ENCODE results near the gene MYLK.

Gene MYLK

DNA sequence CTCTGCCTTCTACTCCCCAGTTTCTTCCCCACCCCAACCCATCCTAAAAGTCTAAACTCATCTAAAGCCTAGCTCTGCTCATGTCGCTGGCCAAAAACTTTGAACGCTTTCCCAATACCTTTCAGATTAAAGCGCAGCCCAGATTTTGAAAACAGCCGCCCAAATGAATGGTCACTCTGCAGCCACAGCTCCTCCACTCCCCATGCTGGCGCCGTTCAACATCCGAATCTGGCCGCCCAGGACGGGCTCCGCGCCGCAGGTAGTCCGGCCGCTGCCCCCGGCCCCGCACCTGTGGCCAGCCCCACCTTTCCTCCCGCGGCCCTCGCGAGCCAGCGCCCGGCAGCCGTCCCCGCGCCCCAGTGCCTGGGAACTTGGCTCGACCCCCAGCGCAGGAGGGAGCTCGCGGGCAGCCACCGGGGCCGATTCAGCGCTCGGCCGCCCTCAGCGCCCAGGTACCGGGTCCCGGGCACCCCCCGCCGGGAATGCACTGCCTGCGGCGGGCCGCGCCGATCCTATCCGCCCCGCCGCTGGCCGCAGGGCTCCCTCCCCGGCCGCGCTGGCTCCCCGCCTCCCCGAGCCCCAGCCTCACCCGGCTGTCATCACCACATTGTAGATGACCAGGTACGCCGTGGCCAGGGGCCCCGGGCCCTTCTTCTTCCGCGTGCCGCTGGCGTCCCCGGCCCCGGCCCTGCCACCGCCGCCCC, 299.7 kb downstream of the MYLK start:
- Mint-ChIP-seq H3K27ac (no peak overlapping the region), H3K9me3 (no peaks in the 10 kb centered on the region), H3K4me1 (peaks cover 20% of the 10 kb centered on the region), H3K4me3 (no peak overlapping the region), H3K36me3 (peaks cover 34% of the 10 kb centered on the region), H3K27me3 (no peaks in the 10 kb centered on the region)
- peak; percentile 68 for ATAC-seq

DNA sequence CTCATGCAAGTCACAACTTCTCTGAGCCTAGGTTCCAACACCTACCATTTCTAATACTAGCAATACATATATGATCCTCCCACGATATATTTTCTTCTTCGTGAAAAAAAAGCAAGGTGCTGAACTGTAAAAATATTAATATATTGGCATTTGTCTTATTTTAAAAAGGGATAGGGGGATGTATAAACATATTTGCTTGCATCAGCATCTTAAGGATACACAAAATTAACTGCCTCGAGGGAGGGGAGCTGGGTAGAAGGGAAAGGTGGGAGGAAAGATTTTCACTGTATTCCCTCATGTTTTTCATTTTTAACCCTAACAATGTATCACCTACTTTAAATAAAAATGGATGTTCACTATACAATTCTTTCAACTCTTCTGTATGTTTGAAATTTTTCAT, 300.6 kb downstream of the MYLK start:
- Mint-ChIP-seq H3K9me3 (no peaks in the 10 kb centered on the region), H3K4me3 (no peak overlapping the region), H3K36me3 (peaks cover 26% of the 10 kb centered on the region), H3K4me1 (peaks cover 20% of the 10 kb centered on the region), H3K27me3 (no peaks in the 10 kb centered on the region), H3K27ac (no peak overlapping the region)
- ATAC-seq = no peak

GRCh38 chr3:123582315-123582714, 301.8 kb downstream of the MYLK start:
- peaks cover 25% of the 10 kb centered on the region for H3K4me1 Mint-ChIP-seq
- ATAC-seq = no peak
- H3K27me3 Mint-ChIP-seq = no peaks in the 10 kb centered on the region
- H3K27ac Mint-ChIP-seq = no peak overlapping the region
- no peak overlapping the region for H3K4me3 Mint-ChIP-seq
- peaks cover 25% of the 10 kb centered on the region for H3K36me3 Mint-ChIP-seq
- H3K9me3 Mint-ChIP-seq = no peaks in the 10 kb centered on the region

DNA sequence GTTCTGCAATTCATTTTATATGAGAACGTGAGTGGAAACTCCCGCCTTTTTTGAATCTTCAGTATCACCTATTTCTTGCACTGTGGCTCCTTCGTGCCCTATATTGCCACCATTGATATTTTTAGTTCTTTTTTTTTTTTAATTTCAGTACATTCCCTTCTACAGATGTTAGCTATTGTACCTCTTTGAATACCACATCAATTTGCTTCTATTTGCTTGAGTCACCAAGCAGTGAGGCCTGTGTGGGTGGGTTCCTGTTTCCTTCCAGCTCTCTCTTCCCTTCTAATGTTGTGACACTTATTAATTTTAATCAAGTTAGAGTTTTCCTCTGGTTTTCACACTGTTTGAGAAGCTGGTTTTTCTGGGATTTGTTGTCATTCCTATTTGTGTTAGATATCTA, 308.0 kb downstream of the MYLK start:
- Mint-ChIP-seq H3K4me1 (peaks cover 42% of the 10 kb centered on the region), H3K9me3 (no peaks in the 10 kb centered on the region), H3K27me3 (no peaks in the 10 kb centered on the region), H3K36me3 (peaks cover 22% of the 10 kb centered on the region), H3K27ac (peak overlapping the region; percentile 74), H3K4me3 (no peak overlapping the region)
- peak; percentile 86 for ATAC-seq

DNA sequence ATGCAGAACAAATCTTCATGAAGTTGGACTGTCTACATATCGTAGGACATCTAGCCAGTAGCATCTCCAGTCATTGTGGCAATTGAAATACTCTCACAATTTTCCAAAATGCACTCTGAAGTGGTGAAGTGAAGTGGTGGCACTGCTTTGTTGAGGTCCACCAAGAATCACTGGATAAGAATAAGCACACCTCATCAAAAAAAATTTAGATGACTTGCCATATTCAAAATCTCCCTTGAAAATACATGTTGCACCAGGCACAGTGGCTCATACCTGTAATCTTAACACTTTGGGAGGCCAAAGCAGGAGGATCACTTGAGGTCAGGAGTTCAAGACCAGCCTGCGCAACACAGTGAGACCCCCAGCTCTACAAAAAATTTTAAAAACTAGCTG, 312.2 kb downstream of the MYLK start:
- ATAC-seq = no peak
- no peaks in the 10 kb centered on the region for H3K27me3 Mint-ChIP-seq
- H3K4me3 Mint-ChIP-seq = no peak overlapping the region
- H3K9me3 Mint-ChIP-seq = no peaks in the 10 kb centered on the region
- H3K36me3 Mint-ChIP-seq = peaks cover 16% of the 10 kb centered on the region
- peaks cover 36% of the 10 kb centered on the region for H3K4me1 Mint-ChIP-seq
- no peak overlapping the region for H3K27ac Mint-ChIP-seq

DNA sequence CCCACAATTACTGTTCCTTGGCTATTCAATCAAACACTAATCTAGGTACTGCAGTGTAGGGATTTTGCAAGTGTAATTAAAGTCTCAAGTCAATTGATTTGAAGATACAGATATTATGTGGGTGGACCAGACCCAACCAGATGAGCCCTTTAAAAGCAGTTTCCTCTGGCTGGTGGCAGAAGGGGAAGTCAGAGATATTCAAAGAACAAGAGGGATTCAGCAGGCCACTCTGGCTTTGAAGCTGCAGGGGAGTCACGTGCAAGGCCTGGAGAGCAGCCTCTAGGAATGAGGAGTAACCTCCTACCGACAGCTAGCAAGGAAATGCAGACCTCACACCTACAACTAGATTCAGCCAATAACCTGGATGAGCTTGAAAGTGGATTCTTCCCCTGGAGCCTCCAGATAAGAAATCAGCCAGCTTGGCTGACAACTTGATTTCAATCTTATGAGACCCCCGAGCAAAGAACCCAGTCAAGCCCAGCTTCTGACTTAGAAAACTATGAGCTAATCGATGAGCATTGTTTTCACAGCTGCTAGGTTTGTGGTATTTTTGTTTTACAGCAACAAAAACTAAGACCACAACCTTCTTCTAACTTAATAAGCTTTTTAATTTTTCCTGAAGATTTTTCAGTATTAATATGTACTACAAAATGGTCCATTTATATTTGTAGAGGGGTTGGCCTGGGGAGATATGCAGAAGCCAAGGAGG, 312.7 kb downstream of the MYLK start:
- H3K4me3 Mint-ChIP-seq = no peak overlapping the region
- no peaks in the 10 kb centered on the region for H3K27me3 Mint-ChIP-seq
- no peak overlapping the region for H3K27ac Mint-ChIP-seq
- ATAC-seq = no peak
- no peaks in the 10 kb centered on the region for H3K9me3 Mint-ChIP-seq
- peaks cover 11% of the 10 kb centered on the region for H3K36me3 Mint-ChIP-seq
- peaks cover 31% of the 10 kb centered on the region for H3K4me1 Mint-ChIP-seq

- H3K4me3 Mint-ChIP-seq = no peak overlapping the region
- no peaks in the 10 kb centered on the region for H3K9me3 Mint-ChIP-seq
- ATAC-seq = no peak
- peaks cover 23% of the 10 kb centered on the region for H3K4me1 Mint-ChIP-seq
- H3K36me3 Mint-ChIP-seq = peaks cover 21% of the 10 kb centered on the region
- no peak overlapping the region for H3K27ac Mint-ChIP-seq
- no peaks in the 10 kb centered on the region for H3K27me3 Mint-ChIP-seq
Observed at GRCh38 chr3:123568875-123569274, 315.3 kb downstream of the MYLK start.

- ATAC-seq = no peak
- H3K4me1 Mint-ChIP-seq = peaks cover 18% of the 10 kb centered on the region
- no peaks in the 10 kb centered on the region for H3K9me3 Mint-ChIP-seq
- H3K27me3 Mint-ChIP-seq = no peaks in the 10 kb centered on the region
- H3K27ac Mint-ChIP-seq = no peak overlapping the region
- H3K4me3 Mint-ChIP-seq = no peak overlapping the region
- peaks cover 26% of the 10 kb centered on the region for H3K36me3 Mint-ChIP-seq
Observed at GRCh38 chr3:123568034-123568433, 316.1 kb downstream of the MYLK start.

DNA sequence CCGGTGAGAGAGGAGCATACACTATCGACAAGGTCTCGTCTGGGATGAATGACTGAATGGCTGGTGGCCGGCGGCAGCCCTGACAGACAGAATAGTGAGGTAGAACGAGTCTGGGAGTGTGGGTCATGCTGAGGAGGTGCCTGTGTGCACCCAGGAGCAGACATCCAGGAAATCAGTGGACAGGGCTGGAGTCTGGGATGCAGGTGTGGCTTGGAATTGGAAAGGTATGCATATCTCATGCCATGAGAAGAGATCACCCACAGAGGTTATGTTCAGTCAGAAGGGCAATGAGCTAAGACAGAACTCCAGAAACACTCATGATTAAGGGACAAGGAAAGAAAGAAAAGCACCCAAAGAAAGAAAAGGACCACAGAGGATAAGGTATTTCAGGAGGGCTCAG, 320.1 kb downstream of the MYLK start:
- Mint-ChIP-seq H3K4me3 (no peak overlapping the region), H3K27me3 (no peaks in the 10 kb centered on the region), H3K36me3 (peaks cover 27% of the 10 kb centered on the region), H3K4me1 (peaks cover 11% of the 10 kb centered on the region), H3K9me3 (no peaks in the 10 kb centered on the region), H3K27ac (no peak overlapping the region)
- ATAC-seq = no peak

DNA sequence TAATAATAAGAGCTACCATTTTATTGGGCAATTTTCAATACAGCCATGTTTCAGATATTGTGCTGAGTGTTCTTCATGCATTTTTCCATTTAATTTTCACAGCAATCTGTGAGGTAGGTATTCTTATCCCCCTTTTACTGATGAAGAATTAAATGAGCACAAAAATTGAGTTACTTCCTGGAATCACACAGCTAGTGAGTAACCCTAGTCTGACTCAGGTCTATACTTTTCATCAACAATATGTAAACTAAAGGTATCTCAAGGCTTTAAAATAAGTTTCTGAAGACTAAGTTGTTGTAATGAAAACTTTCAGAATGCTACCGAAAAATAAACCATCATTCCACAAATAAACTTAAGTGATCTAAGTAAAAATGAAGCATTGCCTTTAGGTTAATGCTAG, 321.6 kb downstream of the MYLK start:
- H3K36me3 Mint-ChIP-seq = peaks cover 17% of the 10 kb centered on the region
- ATAC-seq = no peak
- H3K4me1 Mint-ChIP-seq = peaks cover 13% of the 10 kb centered on the region
- no peak overlapping the region for H3K4me3 Mint-ChIP-seq
- H3K27me3 Mint-ChIP-seq = no peaks in the 10 kb centered on the region
- H3K27ac Mint-ChIP-seq = peak overlapping the region; percentile 12
- no peaks in the 10 kb centered on the region for H3K9me3 Mint-ChIP-seq

- Mint-ChIP-seq H3K27ac (no peak overlapping the region), H3K4me3 (no peak overlapping the region), H3K27me3 (no peaks in the 10 kb centered on the region), H3K9me3 (no peaks in the 10 kb centered on the region), H3K36me3 (peaks cover 29% of the 10 kb centered on the region), H3K4me1 (peaks cover 19% of the 10 kb centered on the region)
- no peak for ATAC-seq
Observed at GRCh38 chr3:123561188-123561587, 322.9 kb downstream of the MYLK start.

Measured in stimulated activated memory B cell treated with anti-CD40 and anti-IgM and Interleukin-4, amounts not matched to agents 10 μg/mL and 1 μg/mL and 100 μg/mL, for 72 hours (primary cell).